ENCODE data around the gene PPP1R13B. TPM values are rescaled to one million over a fixed set of nuclear protein-coding genes. Genes with fewer than 3 reads are reported as not detected.

The PPP1R13B gene
- total RNA-seq, 6 experiments from 2014 or later: 9.2 to 22.4 (median 13.9) TPM

DNA sequence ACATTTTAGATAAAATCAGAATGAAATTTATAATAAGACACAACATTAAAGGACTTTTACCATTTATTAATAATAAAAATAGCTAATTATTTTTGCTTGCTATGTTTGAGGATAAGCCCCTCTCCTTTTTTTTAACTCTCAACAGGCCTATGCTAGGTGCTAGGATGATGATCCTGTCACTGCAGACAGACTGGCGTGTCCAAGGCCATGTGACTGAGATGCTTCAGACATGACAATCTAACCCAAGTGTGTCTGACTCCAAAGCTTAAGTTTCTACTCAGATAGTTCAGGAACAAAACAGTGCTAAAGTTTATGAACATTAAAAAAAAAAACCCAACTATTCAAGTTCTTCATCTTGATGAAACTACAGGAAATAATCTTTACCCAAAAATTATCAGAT is 29.8 kb downstream of the PPP1R13B start:
- intact Hi-C loops (cut with DNase I): no loop called here
- WGBS (ENCODE audit: insufficient coverage, low coverage, low lambda C conversion rate, missing lambda C conversion rate): 90% methylated on average over 1 of the region's 1 CpG
- no peak for ATAC-seq
- H3K27me3 ChIP-seq: no peaks in the 10 kb centered on the region
- H3K4me1 ChIP-seq: peaks cover 0 to 13% (median 5%) of the 10 kb centered on the region in 4 donors
- H3K4me3 ChIP-seq: no peak overlapping the region
- no peaks in the 10 kb centered on the region for H3K36me3 ChIP-seq
- DNase-seq: no peak
- TF ChIP-seq, protein P1, sequence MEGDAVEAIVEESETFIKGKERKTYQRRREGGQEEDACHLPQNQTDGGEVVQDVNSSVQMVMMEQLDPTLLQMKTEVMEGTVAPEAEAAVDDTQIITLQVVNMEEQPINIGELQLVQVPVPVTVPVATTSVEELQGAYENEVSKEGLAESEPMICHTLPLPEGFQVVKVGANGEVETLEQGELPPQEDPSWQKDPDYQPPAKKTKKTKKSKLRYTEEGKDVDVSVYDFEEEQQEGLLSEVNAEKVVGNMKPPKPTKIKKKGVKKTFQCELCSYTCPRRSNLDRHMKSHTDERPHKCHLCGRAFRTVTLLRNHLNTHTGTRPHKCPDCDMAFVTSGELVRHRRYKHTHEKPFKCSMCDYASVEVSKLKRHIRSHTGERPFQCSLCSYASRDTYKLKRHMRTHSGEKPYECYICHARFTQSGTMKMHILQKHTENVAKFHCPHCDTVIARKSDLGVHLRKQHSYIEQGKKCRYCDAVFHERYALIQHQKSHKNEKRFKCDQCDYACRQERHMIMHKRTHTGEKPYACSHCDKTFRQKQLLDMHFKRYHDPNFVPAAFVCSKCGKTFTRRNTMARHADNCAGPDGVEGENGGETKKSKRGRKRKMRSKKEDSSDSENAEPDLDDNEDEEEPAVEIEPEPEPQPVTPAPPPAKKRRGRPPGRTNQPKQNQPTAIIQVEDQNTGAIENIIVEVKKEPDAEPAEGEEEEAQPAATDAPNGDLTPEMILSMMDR (IDR thresholded peaks at IDR 0.05): no peak
- no peak for TF ChIP-seq POLR2A (IDR thresholded peaks at IDR 0.05)
- H3K27ac ChIP-seq: no peak overlapping the region
- no peaks in the 10 kb centered on the region for H3K9me3 ChIP-seq

DNA sequence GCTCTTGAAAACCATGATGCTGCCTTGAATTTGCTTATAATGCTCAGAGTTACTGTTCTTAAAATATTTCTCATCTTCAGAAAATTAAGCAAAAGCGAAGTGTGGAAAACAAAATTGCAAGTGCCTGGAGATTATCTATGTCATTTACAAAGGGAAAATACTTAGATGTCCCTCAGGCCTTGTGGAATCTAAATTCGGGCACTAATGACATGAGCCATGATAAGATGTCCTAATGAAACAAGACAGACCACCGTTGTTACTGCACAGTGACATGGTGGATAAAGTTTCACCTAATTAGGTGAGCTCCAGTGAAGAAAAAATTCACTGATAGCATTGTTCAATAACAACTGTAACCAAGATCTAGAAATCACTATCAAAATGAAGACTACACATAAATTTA is 30.4 kb downstream of the PPP1R13B start:
- DNase-seq (no peak), ATAC-seq (no peak)
- Histone ChIP-seq H3K27ac (no peak overlapping the region), H3K27me3 (no peaks in the 10 kb centered on the region), H3K4me3 (no peak overlapping the region), H3K9me3 (no peaks in the 10 kb centered on the region), H3K36me3 (no peaks in the 10 kb centered on the region), H3K4me1 (peaks cover 0 to 13% (median 5%) of the 10 kb centered on the region in 4 donors)
- intact Hi-C loops (cut with DNase I): no loop called here
- WGBS (ENCODE audit: insufficient coverage, low coverage, low lambda C conversion rate, missing lambda C conversion rate): 58% methylated on average over 3 of the region's 3 CpGs
- TF ChIP-seq POLR2A (IDR thresholded peaks at IDR 0.05): no peak
- TF ChIP-seq, protein P1 (IDR thresholded peaks at IDR 0.05): no peak

DNA sequence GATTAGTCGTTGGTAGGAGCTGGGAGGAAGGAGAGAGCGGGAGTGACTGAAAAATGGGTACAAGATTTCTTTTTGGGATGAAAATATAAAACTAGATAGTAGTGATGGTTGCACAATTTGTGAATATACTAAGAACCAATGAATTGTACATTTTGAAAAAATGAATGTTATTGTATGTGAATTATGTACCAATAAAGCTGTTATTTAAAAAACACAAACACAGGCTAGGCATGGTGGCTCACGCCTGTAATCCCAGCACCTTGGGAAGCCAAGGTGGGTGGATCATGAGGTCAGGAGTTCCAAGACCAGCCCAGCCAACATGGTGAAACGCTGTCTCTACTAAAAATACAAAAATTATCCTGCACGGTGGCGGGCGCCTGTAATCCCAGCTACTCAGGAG is 32.1 kb downstream of the PPP1R13B start:
- no peak for DNase-seq
- intact Hi-C loops (cut with DNase I): no loop called here
- Histone ChIP-seq H3K4me3 (no peak overlapping the region), H3K9me3 (no peaks in the 10 kb centered on the region), H3K27me3 (no peaks in the 10 kb centered on the region), H3K4me1 (peaks cover 0 to 9% (median 4%) of the 10 kb centered on the region in 4 donors), H3K27ac (no peak overlapping the region), H3K36me3 (no peaks in the 10 kb centered on the region)
- 94% methylated on average over 4 of the region's 7 CpGs for WGBS (ENCODE audit: insufficient coverage, low coverage, low lambda C conversion rate, missing lambda C conversion rate)
- TF ChIP-seq, protein P1 (IDR thresholded peaks at IDR 0.05): no peak
- no peak for TF ChIP-seq POLR2A (IDR thresholded peaks at IDR 0.05)
- no peak for ATAC-seq

DNA sequence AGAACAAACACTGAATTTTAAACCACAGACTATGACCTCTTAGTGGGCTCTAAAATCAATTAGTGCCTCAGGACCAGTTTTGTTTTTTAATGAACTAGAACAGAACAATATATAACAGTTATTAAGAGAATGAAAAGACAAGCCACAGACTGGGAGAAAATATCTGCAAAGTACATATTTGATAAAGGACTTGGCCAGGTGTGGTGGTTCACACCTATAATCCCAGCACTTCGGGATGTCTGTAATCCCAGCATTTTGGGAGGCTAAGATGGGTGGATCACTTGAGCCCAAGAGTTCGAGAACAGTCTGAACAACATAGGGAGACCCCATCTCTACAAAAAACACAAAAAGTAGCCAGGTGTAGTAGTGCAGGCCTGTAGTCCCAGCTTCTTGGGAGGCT is 36.2 kb downstream of the PPP1R13B start:
- ATAC-seq (no peak), DNase-seq (no peak)
- Histone ChIP-seq H3K9me3 (no peaks in the 10 kb centered on the region), H3K4me3 (no peak overlapping the region), H3K36me3 (no peaks in the 10 kb centered on the region), H3K27me3 (no peaks in the 10 kb centered on the region), H3K4me1 (no peaks in the 10 kb centered on the region), H3K27ac (no peak overlapping the region)
- intact Hi-C loops (cut with DNase I): no loop called here
- TF ChIP-seq, protein P1 (IDR thresholded peaks at IDR 0.05): no peak
- TF ChIP-seq POLR2A (IDR thresholded peaks at IDR 0.05): no peak
- WGBS (ENCODE audit: insufficient coverage, low coverage, low lambda C conversion rate, missing lambda C conversion rate): 75% methylated on average over 2 of the region's 2 CpGs
